Glomerular visceral epithelial cell (primary cell): ENCODE results near the gene FLCN.
"Not testable (repeated sequence)": the region's sequence is repeated elsewhere in the genome, so short reads cannot be mapped to it uniquely, and the experiment has no call there.

Source experiments
- DNase-seq: peaks from one replicate; pipeline ENCODE4 v3.0.0-alpha.2; 2016; ENCODE audit errors: extremely low spot score

FLCN gene

GRCh38 chr17:17184985-17185757 is 51.8 kb downstream of the FLCN start:
- not testable (repeated sequence) for DNase-seq

- no peak for DNase-seq
Observed at GRCh38 chr17:17183744-17184143, 53.2 kb downstream of the FLCN start.

GRCh38 chr17:17182598-17183136 is 54.3 kb downstream of the FLCN start:
- no peak for DNase-seq

GRCh38 chr17:17181666-17182597 is 55.0 kb downstream of the FLCN start:
- no peak for DNase-seq

- DNase-seq: no peak
Observed at GRCh38 chr17:17180741-17181525, 56.0 kb downstream of the FLCN start.

- DNase-seq: no peak
Observed at GRCh38 chr17:17180141-17180603, 56.8 kb downstream of the FLCN start.

GRCh38 chr17:17179371-17179827 is 57.6 kb downstream of the FLCN start:
- no peak for DNase-seq

GRCh38 chr17:17177176-17177575 is 59.8 kb downstream of the FLCN start:
- no peak for DNase-seq

GRCh38 chr17:17176341-17176740 is 60.6 kb downstream of the FLCN start:
- no peak for DNase-seq

- no peak for DNase-seq
Observed at GRCh38 chr17:17175917-17176316, 61.1 kb downstream of the FLCN start.

GRCh38 chr17:17175340-17175739 is 61.6 kb downstream of the FLCN start:
- DNase-seq: no peak

GRCh38 chr17:17173921-17174320 is 63.0 kb downstream of the FLCN start:
- no peak for DNase-seq

- no peak for DNase-seq
Observed at GRCh38 chr17:17172990-17173389, 64.0 kb downstream of the FLCN start.

- no peak for DNase-seq
Observed at GRCh38 chr17:17172001-17172939, 64.7 kb downstream of the FLCN start.

- DNase-seq: no peak
Observed at GRCh38 chr17:17171186-17171585, 65.8 kb downstream of the FLCN start.

- no peak for DNase-seq
Observed at GRCh38 chr17:17170346-17170985, 66.5 kb downstream of the FLCN start.

GRCh38 chr17:17169396-17169795 is 67.6 kb downstream of the FLCN start:
- DNase-seq: no peak

- no peak for DNase-seq
Observed at GRCh38 chr17:17168401-17168800, 68.6 kb downstream of the FLCN start.

- no peak for DNase-seq
Observed at GRCh38 chr17:17167986-17168385, 69.0 kb downstream of the FLCN start.

- no peak for DNase-seq
Observed at GRCh38 chr17:17167356-17167755, 69.6 kb downstream of the FLCN start.
